ENCODE measurements around the gene CACNG3.

- TF ChIP-seq, protein P1, sequence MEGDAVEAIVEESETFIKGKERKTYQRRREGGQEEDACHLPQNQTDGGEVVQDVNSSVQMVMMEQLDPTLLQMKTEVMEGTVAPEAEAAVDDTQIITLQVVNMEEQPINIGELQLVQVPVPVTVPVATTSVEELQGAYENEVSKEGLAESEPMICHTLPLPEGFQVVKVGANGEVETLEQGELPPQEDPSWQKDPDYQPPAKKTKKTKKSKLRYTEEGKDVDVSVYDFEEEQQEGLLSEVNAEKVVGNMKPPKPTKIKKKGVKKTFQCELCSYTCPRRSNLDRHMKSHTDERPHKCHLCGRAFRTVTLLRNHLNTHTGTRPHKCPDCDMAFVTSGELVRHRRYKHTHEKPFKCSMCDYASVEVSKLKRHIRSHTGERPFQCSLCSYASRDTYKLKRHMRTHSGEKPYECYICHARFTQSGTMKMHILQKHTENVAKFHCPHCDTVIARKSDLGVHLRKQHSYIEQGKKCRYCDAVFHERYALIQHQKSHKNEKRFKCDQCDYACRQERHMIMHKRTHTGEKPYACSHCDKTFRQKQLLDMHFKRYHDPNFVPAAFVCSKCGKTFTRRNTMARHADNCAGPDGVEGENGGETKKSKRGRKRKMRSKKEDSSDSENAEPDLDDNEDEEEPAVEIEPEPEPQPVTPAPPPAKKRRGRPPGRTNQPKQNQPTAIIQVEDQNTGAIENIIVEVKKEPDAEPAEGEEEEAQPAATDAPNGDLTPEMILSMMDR (IDR thresholded peaks at IDR 0.05; ENCODE audit: extremely low read depth in 1 of 2, insufficient read depth in 1 of 2, low read depth in 1 of 2, low read length in 2 of 2), result no peak
- no peak for TF ChIP-seq POLR2AphosphoS5 (IDR thresholded peaks at IDR 0.05; ENCODE audit: insufficient read depth, low read depth, low read length)
- TF ChIP-seq EZH2 (IDR thresholded peaks at IDR 0.05; ENCODE audit: borderline replicate concordance, low read depth, low read length, severe bottlenecking), result no peak
Measured at GRCh38 chr16:24349320-24349719, 93.2 kb downstream of the CACNG3 start.
